HG03520 (cell line): ENCODE measurements around the gene NTN1.
A peak's percentile ranks its signal among the peaks of the same experiment; 100 is the strongest.
"Not testable (repeated sequence)": the region's sequence is repeated elsewhere in the genome, so short reads cannot be mapped to it uniquely, and the experiment has no call there.

Source experiments
- ATAC-seq: cut with Tn5 transposase; IDR thresholded peaks from one replicate; pipeline ENCODE4 v1.9.1; 2021; ENCODE audit warnings: mild to moderate bottlenecking, moderate library complexity; ENCODE audit not compliant: unreplicated experiment

The NTN1 gene

DNA sequence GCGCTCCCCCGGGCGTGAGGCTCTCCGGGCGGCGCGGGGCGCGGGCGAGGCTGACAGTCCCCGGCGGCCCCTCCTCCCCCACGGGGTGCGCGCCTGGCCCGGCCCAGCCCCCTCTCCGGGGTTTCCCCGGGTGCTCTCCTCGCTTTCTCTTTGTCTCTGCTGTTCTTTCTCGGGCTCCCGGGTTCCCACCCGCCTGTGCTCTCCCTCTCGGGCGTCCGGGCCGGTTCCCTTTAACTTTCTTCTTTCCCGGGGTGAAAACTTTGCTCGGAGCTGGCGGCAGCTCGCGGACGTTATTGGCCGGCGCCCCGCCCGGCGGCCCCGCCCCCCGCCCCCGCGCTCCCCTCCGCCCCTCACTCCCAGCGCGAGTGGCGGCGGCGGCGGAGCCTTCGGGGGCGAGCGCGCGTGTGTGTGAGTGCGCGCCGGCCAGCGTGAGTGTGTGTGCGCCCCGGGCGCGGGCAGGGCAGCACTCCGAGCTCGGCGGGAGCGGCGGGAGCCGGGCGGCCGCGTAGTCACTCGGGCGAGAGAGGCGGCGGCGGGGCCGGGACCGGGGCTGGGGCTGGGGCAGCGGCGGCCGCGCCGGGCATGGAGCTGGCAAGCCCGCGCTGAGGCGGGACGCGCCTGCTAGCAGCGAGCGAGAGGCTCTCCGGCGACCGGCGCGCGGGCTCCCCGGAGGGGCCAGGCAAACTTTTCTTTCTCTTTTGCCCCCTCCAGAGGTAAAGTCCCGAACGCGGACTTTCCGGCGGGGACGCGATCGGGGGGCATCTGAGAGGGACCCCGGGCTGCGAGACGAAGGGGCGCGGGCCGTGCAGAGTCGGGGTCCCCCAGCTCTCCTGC lies at the start of gene NTN1:
NTN1 (plus strand) TSS at position 353 of the 834 bp plus-strand sequence. CDS start 864 bp downstream, outside the sequence.
- peak; percentile 44 for ATAC-seq

- no peak for ATAC-seq
Observed at GRCh38 chr17:8975091-8975725, 46.1 kb upstream of the NTN1 start.

- ATAC-seq = no peak
Observed at GRCh38 chr17:8976638-8977037, 44.7 kb upstream of the NTN1 start.

DNA sequence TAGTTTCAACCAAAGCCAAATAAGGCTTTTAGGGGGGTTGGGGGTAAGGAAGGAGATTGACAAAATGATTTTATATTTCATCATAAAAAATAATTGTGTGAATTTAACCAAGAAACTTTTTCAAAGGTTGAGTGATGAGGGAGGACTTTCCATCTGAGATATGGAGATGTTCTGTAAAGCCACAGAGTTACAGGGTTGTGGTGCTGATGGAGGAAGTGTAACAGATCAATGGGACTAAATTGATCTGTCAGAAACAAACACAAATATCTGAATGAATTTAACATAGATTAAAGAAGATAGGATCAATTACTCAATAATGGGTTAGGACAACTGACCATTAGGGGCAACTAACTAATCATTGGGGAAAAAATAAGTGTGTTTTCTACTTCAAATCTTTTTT lies 41.6 kb upstream of the NTN1 start:
- no peak for ATAC-seq

- no peak for ATAC-seq
Observed at GRCh38 chr17:8981443-8981842, 39.9 kb upstream of the NTN1 start.

DNA sequence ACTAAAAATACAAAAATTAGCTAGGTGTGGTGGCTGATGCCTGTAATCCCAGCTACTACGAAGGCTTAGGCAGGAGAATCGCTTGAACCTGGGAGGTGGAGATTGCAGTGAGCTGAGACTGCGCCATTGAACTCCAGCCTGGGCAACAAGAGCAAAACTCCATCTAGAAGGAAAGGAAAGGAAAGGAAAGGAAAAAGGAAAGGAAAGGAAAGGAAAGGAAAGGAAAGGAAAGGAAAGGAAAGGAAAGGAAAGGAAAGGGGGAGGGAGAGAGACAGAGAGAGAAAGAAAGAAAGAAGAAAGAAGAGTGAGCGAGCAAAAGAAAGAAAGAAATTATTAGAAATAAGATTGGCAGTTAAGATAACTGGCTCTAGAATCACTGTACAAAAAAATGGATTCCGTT lies 37.1 kb upstream of the NTN1 start:
- not testable (repeated sequence) for ATAC-seq

DNA sequence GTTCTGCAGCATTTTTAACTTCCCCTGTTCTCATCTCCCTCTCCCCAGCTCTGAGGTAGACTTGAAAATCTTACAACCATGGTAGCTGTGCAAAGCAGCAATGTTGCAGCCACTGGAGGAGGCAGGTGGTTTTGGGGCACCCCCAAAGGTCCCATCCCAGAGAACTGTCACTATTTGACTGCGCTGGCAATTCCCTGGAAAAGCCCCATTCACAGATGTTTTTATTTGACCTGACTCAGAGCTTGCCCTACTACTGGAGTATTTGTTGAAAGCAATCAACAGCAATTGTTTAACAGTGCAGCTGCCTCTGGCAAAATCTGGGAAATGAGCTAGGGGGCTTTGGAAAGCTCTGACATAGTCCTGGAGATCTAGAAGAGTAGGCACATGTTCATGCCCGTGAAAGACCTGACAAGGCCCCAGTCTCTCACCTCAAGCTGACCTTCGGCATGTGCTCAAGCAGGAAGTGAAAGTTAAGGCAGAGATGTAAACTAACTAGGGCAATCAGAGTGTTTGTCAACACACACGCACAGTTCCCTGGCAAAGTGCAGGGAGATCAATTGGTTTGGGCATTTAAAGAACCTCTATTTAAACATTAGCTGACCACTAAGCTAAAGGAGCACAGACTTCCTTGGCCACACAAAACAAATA lies 36.1 kb upstream of the NTN1 start:
- ATAC-seq = no peak

GRCh38 chr17:8986295-8986694 lies 35.0 kb upstream of the NTN1 start:
- ATAC-seq = no peak

- not testable (repeated sequence) for ATAC-seq
Observed at GRCh38 chr17:8988263-8988935, 32.9 kb upstream of the NTN1 start.

GRCh38 chr17:8991514-8992285 lies 29.6 kb upstream of the NTN1 start:
- no peak for ATAC-seq

- no peak for ATAC-seq
Observed at GRCh38 chr17:8994319-8994718, 27.0 kb upstream of the NTN1 start.

DNA sequence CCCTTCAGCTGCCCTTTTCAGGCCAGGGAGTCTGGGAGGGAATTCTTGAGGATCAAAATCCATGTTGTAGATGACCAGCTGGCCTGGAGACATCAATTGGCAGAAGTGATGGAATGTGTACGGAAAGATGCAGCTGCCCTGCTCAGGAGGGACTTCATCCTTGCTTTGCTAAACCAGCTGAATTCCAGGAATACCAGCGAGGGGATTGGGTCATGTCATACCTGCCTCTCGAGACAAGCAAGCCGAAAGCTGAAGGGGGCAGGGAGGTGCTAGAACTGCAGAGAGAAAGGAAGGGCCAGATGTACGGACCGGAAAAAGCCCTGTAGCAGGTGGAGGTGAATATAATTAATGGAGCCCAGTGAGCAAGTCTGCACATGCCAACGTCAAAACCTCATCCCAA lies 25.6 kb upstream of the NTN1 start:
- ATAC-seq = no peak

- ATAC-seq = no peak
Observed at GRCh38 chr17:8997994-8998628, 23.2 kb upstream of the NTN1 start.

GRCh38 chr17:9001559-9001958 lies 19.8 kb upstream of the NTN1 start:
- no peak for ATAC-seq

GRCh38 chr17:9002227-9002605 lies 19.1 kb upstream of the NTN1 start:
- ATAC-seq = no peak

DNA sequence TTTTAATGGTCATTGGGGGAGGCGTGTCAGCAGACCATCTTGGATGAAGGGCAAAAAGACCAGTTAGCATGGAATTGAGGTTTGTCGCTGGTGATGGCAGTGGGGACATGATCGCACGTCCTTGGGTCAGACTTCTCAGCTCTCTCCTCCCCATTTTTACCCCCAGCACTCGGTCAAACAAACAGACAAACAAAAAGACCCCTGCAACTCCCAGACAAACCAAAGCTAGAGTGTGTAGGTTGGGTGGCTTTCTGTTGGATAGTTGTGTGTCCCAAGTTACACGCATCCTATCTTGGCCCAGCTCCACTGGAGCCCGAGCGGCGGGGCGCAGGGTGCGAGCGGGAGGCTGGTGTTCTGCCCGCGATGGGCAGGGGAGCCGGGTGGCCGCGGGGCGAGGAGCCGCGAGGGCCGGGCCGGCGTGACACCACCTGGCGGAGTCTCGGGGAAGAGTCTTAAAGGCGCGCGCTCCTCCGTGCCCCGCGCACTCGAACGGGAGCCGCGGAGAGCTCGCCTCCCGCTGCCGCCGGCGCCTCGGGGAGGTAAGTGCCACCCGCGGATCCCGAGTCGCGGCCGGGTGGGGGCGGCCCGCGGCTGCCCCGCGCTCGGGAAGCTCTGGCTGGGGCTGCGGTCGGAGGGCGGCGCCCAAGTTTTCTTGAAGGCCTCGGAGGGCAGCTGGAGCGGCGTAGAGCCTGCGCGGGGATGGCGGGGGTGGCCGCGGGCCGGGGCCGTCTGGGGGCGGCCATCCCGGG lies 18.5 kb upstream of the NTN1 start:
- no peak for ATAC-seq

DNA sequence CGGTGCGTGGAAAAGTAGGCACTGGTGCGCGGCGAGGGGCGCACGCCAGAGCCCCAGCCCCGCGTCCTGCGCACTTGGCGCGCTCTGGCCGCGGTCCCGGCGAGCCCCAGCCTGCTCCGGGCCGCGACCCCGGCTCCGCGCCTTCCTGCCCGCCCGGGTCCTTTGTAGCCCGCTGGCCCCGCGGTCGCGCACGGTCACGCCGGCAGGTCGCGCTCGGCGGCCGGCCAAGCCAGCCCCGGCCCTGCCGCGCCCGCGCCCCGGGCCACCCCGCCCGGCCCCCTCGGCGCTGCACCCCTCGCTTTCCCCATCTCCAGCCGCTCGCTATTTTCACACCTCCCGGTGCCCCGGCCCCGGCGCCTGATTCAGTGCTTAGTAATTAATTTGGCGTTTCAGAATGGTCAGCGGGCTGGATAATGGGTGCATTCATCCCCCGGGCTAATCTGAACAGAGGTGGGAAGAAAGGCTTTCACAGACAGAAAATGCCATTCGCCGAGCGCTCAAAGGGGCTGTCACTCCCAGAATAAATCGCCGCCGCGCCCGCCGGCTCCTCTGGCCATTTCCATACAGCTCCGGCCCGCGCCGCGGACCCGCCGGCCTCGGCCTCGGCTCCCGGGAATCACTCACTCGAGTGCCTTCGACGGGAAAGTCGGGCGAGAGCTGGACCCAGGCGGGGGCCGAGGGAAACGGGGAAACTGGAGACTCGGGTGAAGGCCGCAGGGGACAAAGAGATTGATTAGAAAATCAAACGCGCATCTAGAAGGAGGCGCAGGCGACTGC lies 17.8 kb upstream of the NTN1 start:
- no peak for ATAC-seq

GRCh38 chr17:9004132-9004960 lies 17.0 kb upstream of the NTN1 start:
- ATAC-seq = no peak
